SK-N-MC (cell line): ENCODE results near the gene DYTN.

Experiments used
- EZH2 ChIP-seq: fragments of 200-600 bp; sonication (generic); IDR thresholded peaks from one replicate; pipeline ENCODE4 v1.6.1; 2017; ENCODE audit warnings: antibody characterized with exemption
- FOXP2 ChIP-seq: optimal IDR thresholded peaks from 2 replicates; pipeline ENCODE3; 2011; ENCODE audit warnings: mild to moderate bottlenecking, moderate library complexity; ENCODE audit not compliant: insufficient read depth; ENCODE audit errors: extremely low read length, control extremely low read depth
- POLR2AphosphoS5 ChIP-seq: IDR thresholded peaks from 2 replicates; pipeline ENCODE4 v1.6.1; 2012; ENCODE audit warnings: mild to moderate bottlenecking, low read depth, low read length, borderline replicate concordance

- TF ChIP-seq EZH2 (no peak), POLR2AphosphoS5 (no peak), FOXP2 (no peak)
These were observed 107.0 kb downstream of the DYTN start for GRCh38 chr2:206611191-206611590.
